ENCODE results near the gene SRSF10. TPM values are rescaled to one million over a fixed set of nuclear protein-coding genes. Genes with fewer than 3 reads are reported as not detected.

Gene SRSF10
- total and polyA plus RNA-seq, 9 of the 15 experiments (the other 6 are each of a cell fraction or from before 2014, with no cell fraction given): 154 to 264 (median 205) TPM

GRCh38 chr1:23916209-23917131, 63.7 kb downstream of the SRSF10 start (continued):
- TF ChIP-seq MYNN (IDR thresholded peaks at IDR 0.05) (0 out of 2 replicates have a peak, but pooled peaks have one; percentile 10), MYNN (CRISPR knock-in tag; IDR thresholded peaks at IDR 0.05) (no peak), ATF7 (IDR thresholded peaks at IDR 0.05) (peak; percentile 42; the same call in 1 of the 2 replicates), ZNF24 (IDR thresholded peaks at IDR 0.05) (peak; percentile 92), ARID3B (CRISPR knock-in tag; IDR thresholded peaks at IDR 0.05; ENCODE audit: borderline replicate concordance) (0 out of 2 replicates have a peak, but pooled peaks have one; percentile 46), NR2C1 (IDR thresholded peaks at IDR 0.05) (no peak), NR2C1 (tag; IDR thresholded peaks at IDR 0.05) (peak; percentile 17; the same call in 1 of the 2 replicates), FOXJ3 (CRISPR knock-in tag; IDR thresholded peaks at IDR 0.05) (no peak), STAG1 (CRISPR knock-in tag; IDR thresholded peaks at IDR 0.05; ENCODE audit: borderline replicate concordance) (peak; percentile 54; the same call in 1 of the 2 replicates), SP1 (CRISPR knock-in tag; IDR thresholded peaks at IDR 0.05) (peak; percentile 76), JUN (IDR thresholded peaks at IDR 0.05; ENCODE audit: borderline replicate concordance, low read depth, low read length) (no peak), JUN (CRISPR knock-in tag; IDR thresholded peaks at IDR 0.05; ENCODE audit: borderline replicate concordance) (no peak), HES1 (IDR thresholded peaks at IDR 0.05; ENCODE audit: low read depth) (no peak), ZC3H11A (IDR thresholded peaks at IDR 0.05; ENCODE audit: low read depth, low read length) (no peak), SNIP1 (IDR thresholded peaks at IDR 0.05; ENCODE audit: low read depth) (no peak), CREB3L1 (IDR thresholded peaks at IDR 0.05; ENCODE audit: borderline replicate concordance, low read depth) (no peak)
- TF ChIP-seq, protein P1, sequence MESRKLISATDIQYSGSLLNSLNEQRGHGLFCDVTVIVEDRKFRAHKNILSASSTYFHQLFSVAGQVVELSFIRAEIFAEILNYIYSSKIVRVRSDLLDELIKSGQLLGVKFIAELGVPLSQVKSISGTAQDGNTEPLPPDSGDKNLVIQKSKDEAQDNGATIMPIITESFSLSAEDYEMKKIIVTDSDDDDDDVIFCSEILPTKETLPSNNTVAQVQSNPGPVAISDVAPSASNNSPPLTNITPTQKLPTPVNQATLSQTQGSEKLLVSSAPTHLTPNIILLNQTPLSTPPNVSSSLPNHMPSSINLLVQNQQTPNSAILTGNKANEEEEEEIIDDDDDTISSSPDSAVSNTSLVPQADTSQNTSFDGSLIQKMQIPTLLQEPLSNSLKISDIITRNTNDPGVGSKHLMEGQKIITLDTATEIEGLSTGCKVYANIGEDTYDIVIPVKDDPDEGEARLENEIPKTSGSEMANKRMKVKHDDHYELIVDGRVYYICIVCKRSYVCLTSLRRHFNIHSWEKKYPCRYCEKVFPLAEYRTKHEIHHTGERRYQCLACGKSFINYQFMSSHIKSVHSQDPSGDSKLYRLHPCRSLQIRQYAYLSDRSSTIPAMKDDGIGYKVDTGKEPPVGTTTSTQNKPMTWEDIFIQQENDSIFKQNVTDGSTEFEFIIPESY (CRISPR knock-in tag; IDR thresholded peaks at IDR 0.05): peak; percentile 69
- TF ChIP-seq, protein P2, sequence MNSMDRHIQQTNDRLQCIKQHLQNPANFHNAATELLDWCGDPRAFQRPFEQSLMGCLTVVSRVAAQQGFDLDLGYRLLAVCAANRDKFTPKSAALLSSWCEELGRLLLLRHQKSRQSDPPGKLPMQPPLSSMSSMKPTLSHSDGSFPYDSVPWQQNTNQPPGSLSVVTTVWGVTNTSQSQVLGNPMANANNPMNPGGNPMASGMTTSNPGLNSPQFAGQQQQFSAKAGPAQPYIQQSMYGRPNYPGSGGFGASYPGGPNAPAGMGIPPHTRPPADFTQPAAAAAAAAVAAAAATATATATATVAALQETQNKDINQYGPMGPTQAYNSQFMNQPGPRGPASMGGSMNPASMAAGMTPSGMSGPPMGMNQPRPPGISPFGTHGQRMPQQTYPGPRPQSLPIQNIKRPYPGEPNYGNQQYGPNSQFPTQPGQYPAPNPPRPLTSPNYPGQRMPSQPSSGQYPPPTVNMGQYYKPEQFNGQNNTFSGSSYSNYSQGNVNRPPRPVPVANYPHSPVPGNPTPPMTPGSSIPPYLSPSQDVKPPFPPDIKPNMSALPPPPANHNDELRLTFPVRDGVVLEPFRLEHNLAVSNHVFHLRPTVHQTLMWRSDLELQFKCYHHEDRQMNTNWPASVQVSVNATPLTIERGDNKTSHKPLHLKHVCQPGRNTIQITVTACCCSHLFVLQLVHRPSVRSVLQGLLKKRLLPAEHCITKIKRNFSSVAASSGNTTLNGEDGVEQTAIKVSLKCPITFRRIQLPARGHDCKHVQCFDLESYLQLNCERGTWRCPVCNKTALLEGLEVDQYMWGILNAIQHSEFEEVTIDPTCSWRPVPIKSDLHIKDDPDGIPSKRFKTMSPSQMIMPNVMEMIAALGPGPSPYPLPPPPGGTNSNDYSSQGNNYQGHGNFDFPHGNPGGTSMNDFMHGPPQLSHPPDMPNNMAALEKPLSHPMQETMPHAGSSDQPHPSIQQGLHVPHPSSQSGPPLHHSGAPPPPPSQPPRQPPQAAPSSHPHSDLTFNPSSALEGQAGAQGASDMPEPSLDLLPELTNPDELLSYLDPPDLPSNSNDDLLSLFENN (IDR thresholded peaks at IDR 0.05; ENCODE audit: low read depth in 2 of 2, low read length in 2 of 2): 0 out of 4 replicates have a peak, but pooled peaks of 1 of the 2 experiments have one; percentile 21

Data from K562 (cell line).